GM19043 (cell line): Measurements from ENCODE around the gene HIVEP3.
"Not testable (repeated sequence)": the region's sequence is repeated elsewhere in the genome, so short reads cannot be mapped to it uniquely, and the experiment has no call there.

Source experiments
- ATAC-seq: cut with Tn5 transposase; IDR thresholded peaks from one replicate; pipeline ENCODE4 v1.9.1; 2021; ENCODE audit warnings: low read depth; ENCODE audit not compliant: unreplicated experiment

The HIVEP3 gene

GRCh38 chr1:41700581-41700980 is 218.1 kb downstream of the HIVEP3 start:
- ATAC-seq = no peak

GRCh38 chr1:41699861-41700248 is 218.9 kb downstream of the HIVEP3 start:
- no peak for ATAC-seq

- no peak for ATAC-seq
Observed at GRCh38 chr1:41698916-41699860, 219.5 kb downstream of the HIVEP3 start.

- no peak for ATAC-seq
Observed at GRCh38 chr1:41696381-41696780, 222.3 kb downstream of the HIVEP3 start.

- no peak for ATAC-seq
Observed at GRCh38 chr1:41695118-41695745, 223.5 kb downstream of the HIVEP3 start.

- not testable (repeated sequence) for ATAC-seq
Observed at GRCh38 chr1:41691966-41692365, 226.8 kb downstream of the HIVEP3 start.

- no peak for ATAC-seq
Observed at GRCh38 chr1:41691424-41691823, 227.3 kb downstream of the HIVEP3 start.

- no peak for ATAC-seq
Observed at GRCh38 chr1:41690331-41690730, 228.4 kb downstream of the HIVEP3 start.

GRCh38 chr1:41689558-41689981 is 229.2 kb downstream of the HIVEP3 start:
- ATAC-seq = no peak

- ATAC-seq = no peak
Observed at GRCh38 chr1:41689139-41689538, 229.6 kb downstream of the HIVEP3 start.

GRCh38 chr1:41687007-41687406 is 231.7 kb downstream of the HIVEP3 start:
- no peak for ATAC-seq

- no peak for ATAC-seq
Observed at GRCh38 chr1:41683681-41684500, 234.8 kb downstream of the HIVEP3 start.

GRCh38 chr1:41682845-41683625 is 235.7 kb downstream of the HIVEP3 start:
- no peak for ATAC-seq

- ATAC-seq = no peak
Observed at GRCh38 chr1:41682149-41682548, 236.6 kb downstream of the HIVEP3 start.

GRCh38 chr1:41681331-41682098 is 237.2 kb downstream of the HIVEP3 start:
- ATAC-seq = no peak

GRCh38 chr1:41679994-41680393 is 238.7 kb downstream of the HIVEP3 start:
- no peak for ATAC-seq

- no peak for ATAC-seq
Observed at GRCh38 chr1:41679531-41679930, 239.2 kb downstream of the HIVEP3 start.

- ATAC-seq = no peak
Observed at GRCh38 chr1:41678111-41678878, 240.4 kb downstream of the HIVEP3 start.

GRCh38 chr1:41677620-41678019 is 241.1 kb downstream of the HIVEP3 start:
- ATAC-seq = no peak
